ENCODE results near the gene MRPL28.

MRPL28 gene

GRCh38 chr16:373020-373598 lies 2.8 kb upstream of the MRPL28 start:
- peaks cover 6 to 19% (median 16%) of the 10 kb centered on the region in 4 donors for H3K4me1 ChIP-seq
- no peak overlapping the region for H3K27ac ChIP-seq
- no peaks in the 10 kb centered on the region for H3K9me3 ChIP-seq
- no peak overlapping the region for H3K4me3 ChIP-seq
- H3K27me3 ChIP-seq = no peaks in the 10 kb centered on the region
- intact Hi-C loops (cut with DNase I; ENCODE audit: low total_unique reads) = no loop called here
- peaks cover 24 to 82% (median 61%) of the 10 kb centered on the region in 3 donors for H3K36me3 ChIP-seq
- TF ChIP-seq CTCF (IDR thresholded peaks at IDR 0.05) = no peak
- no peak for DNase-seq

DNA sequence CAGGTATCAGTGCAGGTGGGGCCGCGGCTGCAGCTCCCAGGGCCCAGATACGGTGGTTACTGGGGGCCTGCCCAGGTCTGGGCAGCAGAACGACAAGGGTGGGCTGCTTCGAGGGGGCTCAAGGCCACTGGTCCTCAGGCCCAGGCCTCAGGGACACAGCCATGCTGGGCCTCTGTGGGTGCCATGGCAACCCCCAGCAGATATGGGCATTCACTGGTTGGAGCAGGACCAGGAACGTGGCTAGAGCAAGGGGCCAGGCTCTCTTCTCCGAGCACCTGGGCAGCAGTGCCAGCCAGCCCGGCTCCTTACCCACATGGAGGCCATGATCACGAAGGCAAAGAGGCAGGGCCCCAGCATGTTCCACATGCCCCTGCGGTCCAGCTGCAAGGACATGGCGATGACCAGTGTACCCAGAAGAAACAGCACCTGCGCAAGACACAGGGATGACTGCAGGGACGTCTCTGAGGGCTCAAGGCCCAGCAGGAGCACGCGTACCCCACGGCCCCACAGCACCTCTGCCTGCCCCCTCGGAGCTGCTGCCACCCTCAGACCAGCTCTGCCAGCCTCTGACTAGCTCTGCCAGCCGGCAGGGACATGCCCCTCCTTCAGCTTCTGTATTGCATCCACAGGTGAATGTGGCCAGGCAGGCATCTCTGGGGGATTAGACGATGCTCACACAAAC lies 2.1 kb upstream of the MRPL28 start:
- intact Hi-C loops (cut with DNase I; ENCODE audit: low total_unique reads) = no loop called here
- peaks cover 30 to 84% (median 66%) of the 10 kb centered on the region in 3 donors for H3K36me3 ChIP-seq

DNA sequence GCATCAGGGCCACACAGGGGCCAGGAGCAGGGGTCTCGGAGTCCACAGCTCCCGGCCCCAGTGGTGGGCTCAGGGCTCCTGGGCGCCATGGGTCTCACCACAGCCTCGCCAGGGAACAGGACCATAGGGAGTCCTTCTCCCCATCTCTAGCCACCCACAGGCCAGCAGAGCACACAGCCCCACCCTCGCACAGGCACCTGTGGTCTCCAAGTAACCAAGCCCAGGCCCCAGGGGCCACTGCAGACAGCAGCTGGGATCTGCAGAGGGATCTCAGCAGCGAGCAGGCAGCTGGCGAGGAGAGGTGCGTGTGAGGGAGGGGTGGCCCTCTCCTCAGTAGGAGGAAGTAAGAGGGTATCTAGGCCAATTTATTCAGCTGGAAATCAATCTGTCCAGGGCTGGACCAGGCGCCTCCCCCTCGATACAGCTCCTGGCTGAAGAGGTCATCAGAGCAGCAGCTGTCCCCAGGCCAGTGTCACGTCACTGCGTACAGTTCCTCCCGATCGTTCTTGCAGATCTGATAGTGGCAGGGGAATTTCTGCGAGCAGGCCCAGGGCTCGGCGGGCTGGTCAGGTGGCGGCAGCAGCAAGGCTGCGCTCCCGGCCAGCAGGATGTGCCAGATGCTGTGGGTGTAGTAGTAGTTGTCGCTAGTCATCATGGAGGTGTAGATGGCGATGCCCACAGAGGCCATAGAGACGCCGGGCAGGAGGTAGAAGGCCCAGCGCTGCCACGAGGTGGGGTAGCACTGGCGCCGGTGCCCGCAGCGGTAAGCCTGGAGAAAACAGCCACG lies 1.4 kb upstream of the MRPL28 start:
- TF ChIP-seq CTCF (IDR thresholded peaks at IDR 0.05) = no peak
- intact Hi-C loops (cut with DNase I; ENCODE audit: low total_unique reads) = no loop called here
- H3K27ac ChIP-seq = peak overlapping the region; percentile 76 to 79
- DNase-seq = peak in 1 of 2 donors; percentile 68
- no peak overlapping the region for H3K4me3 ChIP-seq
- peaks cover 6 to 19% (median 16%) of the 10 kb centered on the region in 4 donors for H3K4me1 ChIP-seq
- peaks cover 31 to 84% (median 66%) of the 10 kb centered on the region in 3 donors for H3K36me3 ChIP-seq
- no peaks in the 10 kb centered on the region for H3K27me3 ChIP-seq
- no peaks in the 10 kb centered on the region for H3K9me3 ChIP-seq

More for the DNA sequence above, 2.1 kb upstream of the MRPL28 start:
- Histone ChIP-seq H3K9me3 (no peaks in the 10 kb centered on the region), H3K27ac (no peak overlapping the region), H3K4me3 (no peak overlapping the region), H3K4me1 (peaks cover 6 to 19% (median 16%) of the 10 kb centered on the region in 4 donors), H3K27me3 (no peaks in the 10 kb centered on the region)
- no peak for DNase-seq
- TF ChIP-seq CTCF (IDR thresholded peaks at IDR 0.05) = no peak

DNA sequence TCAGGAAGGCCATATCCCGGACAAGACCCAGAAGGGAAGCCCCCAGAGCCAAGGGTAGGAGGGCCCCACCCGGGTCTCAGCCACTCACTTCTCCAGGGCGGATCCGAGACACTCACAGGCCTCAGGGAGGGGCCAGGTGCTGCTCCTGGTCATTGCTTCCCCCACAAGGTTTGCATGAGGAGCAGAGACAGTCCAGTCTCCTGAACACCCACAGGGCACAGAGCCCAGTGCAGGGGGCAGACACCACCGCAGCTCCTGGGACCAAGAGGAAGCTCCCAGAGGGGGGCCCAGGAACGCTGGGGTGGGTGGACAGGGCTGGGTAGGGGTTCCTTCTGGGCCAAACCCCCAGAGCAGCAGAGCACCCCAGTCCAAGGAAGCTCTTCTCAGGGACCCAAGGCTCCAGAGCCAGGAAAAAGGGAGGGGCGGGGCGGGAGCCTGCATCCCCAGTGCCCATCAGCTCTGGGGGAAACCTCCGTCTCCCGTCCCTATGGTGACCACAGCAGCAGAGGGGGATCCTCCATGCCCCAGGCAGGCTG lies 709 bp upstream of the MRPL28 start:
- intact Hi-C loops (cut with DNase I; ENCODE audit: low total_unique reads) = no loop called here
- H3K4me1 ChIP-seq = peaks cover 6 to 19% (median 16%) of the 10 kb centered on the region in 4 donors
- H3K9me3 ChIP-seq = no peaks in the 10 kb centered on the region
- no peak for DNase-seq
- peaks cover 28 to 84% (median 63%) of the 10 kb centered on the region in 3 donors for H3K36me3 ChIP-seq
- TF ChIP-seq CTCF (IDR thresholded peaks at IDR 0.05) = no peak
- no peaks in the 10 kb centered on the region for H3K27me3 ChIP-seq
- peak overlapping the region; percentile 62 to 65 for H3K4me3 ChIP-seq
- peak overlapping the region; percentile 76 to 79 for H3K27ac ChIP-seq

DNA sequence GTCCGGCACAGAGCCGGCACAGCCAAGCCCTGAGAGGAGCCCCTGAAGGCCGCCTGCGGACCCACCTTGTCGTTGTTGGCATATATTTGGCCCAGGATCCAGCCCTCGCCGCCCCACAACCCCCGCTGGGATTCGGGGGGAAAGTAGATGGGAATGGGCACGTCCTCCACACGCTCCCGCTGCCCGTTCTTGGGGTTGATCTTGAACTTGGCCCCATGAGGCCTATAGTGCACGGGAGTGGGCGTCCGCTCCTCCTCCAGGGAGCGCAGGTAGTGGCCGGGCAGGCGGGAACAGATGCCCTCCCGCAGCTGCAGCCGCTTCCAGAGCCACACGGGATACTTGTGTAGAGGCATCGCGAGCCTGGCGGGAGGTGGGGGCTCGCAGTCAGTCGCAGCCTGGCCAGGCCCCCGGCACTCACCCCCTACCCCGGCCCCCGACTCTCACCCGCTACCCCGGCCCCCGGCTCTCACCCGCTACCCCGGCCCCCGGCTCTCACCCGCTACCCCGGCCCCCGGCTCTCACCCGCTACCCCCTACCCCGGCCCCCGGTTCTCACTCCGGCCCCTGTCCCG lies 387 bp downstream of the MRPL28 start:
- TF ChIP-seq CTCF (IDR thresholded peaks at IDR 0.05) = no peak
- no peak for DNase-seq
- Histone ChIP-seq H3K9me3 (no peaks in the 10 kb centered on the region), H3K36me3 (peaks cover 25 to 74% (median 55%) of the 10 kb centered on the region in 3 donors), H3K4me3 (peak overlapping the region; percentile 62 to 65), H3K27ac (peak overlapping the region; percentile 76 to 79), H3K4me1 (peaks cover 6 to 19% (median 16%) of the 10 kb centered on the region in 4 donors), H3K27me3 (peaks cover 0 to under 1% of the 10 kb centered on the region in 2 donors)
- intact Hi-C loops (cut with DNase I; ENCODE audit: low total_unique reads) = no loop called here

Data from tibial artery (tissue), 4 donors.